RKO (cell line): ENCODE data around the gene WDR6.

Experiments
- DNase-seq: peaks from one replicate; pipeline ENCODE4 v3.0.0-alpha.2; 2016; ENCODE audit warnings: low spot score

Gene WDR6

DNA sequence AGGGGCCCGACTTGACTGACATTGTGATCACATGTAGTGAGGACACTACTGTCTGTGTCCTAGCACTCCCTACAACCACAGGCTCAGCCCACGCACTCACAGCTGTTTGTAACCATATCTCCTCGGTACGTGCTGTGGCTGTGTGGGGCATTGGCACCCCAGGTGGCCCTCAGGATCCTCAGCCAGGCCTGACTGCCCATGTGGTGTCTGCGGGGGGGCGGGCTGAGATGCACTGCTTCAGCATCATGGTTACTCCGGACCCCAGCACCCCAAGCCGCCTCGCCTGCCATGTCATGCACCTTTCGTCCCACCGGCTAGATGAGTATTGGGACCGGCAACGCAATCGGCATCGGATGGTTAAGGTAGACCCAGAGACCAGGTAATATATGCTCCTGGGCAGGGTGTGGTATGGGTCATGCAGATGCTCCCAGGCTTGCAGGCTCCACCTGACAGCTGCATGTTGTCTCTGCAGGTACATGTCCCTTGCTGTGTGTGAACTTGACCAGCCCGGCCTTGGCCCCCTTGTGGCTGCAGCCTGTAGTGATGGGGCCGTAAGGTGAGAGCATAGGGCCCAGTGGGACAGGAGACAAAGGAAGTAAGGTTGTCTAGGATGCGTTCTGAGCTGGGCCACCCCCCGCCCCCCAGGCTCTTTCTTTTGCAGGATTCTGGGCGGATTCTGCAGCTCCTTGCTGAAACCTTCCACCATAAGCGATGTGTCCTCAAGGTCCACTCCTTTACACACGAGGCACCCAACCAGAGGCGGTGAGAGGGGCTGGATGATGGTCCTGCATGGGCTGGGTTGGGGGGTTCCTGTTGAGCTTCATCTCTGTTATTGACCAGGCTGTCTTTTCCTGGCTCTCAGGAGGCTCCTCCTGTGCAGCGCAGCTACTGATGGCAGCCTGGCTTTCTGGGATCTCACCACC lies 6.8 kb downstream of the WDR6 start:
- DNase-seq = no peak

DNA sequence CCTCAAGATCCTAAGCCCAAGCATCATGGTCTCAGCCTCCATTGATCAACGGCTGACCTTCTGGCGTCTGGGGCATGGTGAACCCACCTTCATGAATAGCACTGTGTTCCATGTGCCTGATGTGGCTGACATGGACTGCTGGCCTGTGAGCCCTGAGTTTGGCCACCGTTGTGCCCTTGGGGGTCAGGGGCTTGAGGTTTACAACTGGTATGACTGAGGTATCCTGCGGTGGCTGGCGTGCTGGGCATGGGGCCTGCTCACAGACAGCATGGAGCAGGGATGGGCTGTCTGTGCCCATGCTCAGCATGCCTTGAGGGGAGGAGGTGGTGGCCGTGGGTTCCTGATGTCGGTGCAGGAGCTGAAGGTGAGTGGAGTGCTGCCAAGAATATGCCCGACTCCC lies 7.9 kb downstream of the WDR6 start:
- DNase-seq = no peak

GRCh38 chr3:49015765-49016164 lies 8.6 kb downstream of the WDR6 start:
- DNase-seq = no peak

DNA sequence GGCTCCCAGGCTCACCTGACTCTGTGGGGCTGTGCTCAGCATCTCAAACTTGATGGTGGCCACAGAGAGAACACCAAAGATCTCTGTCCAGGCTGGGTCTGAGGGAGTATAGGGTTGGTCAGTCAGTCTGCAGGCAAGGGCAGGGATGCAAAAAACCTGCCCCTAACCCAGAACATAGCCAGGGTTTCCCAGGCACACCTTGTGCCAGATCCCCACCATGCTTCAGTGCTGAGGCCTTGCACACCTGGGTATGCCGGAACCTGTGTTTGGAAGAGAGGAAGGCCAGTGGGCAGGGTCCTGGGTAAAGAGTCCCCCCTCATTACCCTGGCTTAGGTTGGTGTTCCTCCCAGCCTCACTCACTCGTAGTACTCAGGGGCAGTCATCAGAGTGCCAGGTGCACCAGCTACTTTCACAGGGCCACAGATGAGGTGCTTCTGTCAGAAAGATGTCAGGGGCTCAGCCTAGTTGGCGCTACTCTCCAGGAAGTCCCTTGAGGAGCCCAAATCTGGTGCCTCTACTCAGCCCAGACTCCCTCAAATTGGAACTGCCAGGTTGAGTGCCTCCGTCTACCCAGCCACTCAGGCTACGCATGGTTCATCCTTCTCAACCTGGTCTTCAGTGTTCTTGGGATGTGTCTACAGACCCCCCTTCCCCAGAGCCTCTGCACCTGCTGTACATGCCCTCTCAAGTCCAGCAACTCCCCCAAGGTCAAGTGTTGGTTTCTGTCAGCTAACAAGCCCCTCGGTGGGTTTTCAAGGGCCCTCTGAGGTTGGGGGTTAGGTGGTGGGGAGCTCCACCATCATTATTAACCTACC lies 9.4 kb downstream of the WDR6 start:
- DNase-seq = no peak

DNA sequence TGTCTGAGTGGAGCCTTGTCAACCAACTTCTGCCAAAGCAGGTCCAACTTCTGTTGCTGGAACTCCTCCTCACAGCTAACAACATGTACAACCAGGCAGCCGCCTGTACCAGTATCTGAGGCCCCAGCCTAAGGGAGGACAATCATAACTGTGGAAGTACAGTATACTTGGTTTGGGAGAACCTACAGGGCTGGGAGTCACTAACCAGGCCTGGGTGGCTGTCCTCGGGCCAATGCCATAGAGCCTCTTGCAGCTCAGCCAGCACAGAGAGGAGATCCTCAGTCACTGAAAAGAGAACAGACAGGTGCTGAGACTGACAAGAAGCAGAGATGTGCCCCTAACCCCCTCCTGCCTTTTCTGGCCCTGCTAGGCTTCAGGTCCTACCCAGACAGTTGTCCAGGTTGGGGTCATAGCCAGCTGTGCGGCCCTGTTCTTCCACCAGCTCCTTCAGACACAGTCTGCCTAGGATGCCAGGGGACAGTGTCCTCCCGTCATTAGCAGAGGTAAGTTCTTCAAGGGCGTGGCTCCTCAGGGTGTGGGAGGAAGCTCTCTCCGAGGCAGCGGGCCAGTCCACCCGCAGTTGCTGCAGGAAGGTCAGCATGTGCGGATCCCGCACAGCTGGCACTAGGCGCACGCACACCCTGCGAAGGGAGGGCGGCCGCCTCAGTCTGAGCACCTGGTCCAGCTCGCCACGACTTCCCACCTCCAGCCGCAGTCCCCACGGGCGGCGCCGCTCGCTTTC lies 10.2 kb downstream of the WDR6 start:
- peak; percentile 32 for DNase-seq

- peak; percentile 78 for DNase-seq
These were observed 10.9 kb downstream of the WDR6 start, which contains the start of gene DALRD3 for GRCh38 chr3:49017971-49018706. DALRD3 (minus strand) TSS chr3:49018580; CDS start chr3:49018564, 16 bp downstream.

DNA sequence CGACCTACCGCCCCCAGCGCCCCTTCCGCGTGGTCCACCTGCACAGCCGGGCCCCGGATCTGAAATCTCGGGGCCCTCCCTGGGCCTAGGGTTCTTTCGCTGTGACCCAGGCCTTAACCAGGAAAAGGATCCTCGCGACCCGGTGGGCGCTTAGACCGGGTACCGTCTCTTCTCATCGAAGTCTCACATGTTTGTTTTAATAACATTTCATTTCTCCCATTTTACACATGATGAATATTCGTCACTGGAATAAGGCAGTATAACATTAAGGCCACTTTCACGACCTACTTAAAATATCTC lies 11.5 kb downstream of the WDR6 start:
- no peak for DNase-seq

DNA sequence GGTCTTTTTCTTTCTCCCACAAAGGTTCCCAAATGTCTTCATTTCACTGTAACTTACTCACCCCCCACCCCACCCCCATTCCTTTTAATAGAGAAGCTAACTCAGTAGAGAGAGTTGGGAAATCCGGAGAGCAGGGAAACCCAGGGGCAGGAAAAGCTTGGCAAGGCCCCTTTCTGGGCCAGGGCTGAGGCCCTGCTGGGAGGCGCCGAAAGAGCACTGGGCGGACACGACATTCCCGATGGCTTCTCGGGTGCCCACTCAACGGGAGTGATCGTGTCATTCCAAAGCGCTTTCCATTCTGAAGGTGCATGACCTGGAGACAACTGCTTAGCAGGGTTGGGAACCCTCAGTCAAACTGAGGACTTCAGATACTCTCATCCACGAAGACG lies 12.7 kb downstream of the WDR6 start:
- DNase-seq = peak; percentile 63

DNA sequence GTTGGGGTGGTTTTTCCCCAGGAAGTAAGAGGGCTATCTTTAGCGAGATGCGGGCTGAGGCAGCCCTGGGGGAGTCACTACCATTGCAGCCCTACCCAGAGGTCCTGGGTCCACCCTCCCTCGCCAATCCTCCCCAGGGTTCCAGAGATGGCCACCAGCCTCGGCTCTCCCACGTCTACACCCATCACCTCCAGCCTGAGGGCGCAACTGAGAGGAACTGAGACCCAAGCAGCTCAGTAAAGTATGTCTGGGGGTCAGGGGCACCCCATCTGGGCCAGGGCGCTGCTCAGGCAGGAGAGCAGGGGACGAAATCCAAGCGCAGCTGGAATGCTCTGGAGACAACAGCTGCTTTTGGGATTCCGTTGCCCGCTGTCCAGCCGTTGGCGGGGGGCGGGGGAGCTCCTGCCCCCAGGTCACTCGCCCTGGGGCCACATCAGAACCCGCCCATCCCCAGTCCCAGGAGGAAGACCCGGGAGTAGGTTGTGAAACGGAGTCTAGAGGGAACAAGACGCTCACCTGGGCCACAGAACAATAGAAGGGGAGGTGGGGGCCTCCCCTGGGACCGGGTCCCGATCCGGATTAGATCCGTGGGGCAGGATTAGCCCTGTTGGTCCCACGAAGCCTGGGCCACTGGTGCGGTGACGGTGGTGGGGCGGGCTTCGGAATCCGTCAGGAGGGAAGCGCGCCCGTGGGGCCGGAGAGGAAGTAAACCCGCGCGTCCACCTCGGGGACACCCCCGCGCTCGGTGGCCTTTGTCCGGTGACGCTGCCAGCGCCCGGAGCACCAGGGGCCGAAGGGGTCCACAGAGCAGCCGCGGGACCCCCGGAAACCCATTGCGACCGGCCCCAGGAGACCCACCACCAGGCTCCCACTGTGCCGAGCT lies 13.4 kb downstream of the WDR6 start:
- DNase-seq = peak; percentile 62

DNA sequence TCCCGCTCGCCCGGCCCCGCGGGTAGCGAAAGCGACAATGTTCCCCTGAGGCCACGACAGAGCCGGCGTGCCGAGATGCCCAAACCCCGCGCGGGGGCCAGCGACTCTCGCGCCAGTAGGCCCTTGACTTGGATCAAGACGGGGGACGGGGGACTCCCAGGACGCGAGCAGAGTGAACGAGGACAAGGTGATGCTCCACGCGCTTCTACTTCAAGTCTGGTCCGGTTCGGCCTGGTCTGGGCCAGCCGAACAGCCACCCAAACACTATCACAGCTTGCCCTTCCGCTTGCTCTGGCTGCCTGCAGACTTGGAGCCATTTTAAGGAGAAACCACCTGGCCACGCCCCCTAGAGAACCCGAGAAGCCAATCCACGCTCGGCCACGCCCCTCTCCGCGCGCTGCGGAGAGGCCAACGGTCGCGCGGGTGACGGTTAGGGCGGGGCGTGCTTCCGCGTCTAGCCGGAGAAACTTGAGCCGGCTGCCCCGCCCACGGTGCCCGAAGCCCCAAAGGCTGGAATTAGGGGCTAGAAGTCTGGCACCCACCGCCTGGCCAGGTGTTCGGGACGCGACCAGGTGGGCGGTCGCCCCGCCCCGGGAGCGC lies 14.1 kb downstream of the WDR6 start:
- peak; percentile 97 for DNase-seq

GRCh38 chr3:49021813-49022687 lies 14.9 kb downstream of the WDR6 start, which contains the start of gene NDUFAF3:
NDUFAF3 (plus strand) TSS chr3:49022121; CDS start chr3:49022145, 24 bp downstream.
- peak; percentile 94 for DNase-seq

DNA sequence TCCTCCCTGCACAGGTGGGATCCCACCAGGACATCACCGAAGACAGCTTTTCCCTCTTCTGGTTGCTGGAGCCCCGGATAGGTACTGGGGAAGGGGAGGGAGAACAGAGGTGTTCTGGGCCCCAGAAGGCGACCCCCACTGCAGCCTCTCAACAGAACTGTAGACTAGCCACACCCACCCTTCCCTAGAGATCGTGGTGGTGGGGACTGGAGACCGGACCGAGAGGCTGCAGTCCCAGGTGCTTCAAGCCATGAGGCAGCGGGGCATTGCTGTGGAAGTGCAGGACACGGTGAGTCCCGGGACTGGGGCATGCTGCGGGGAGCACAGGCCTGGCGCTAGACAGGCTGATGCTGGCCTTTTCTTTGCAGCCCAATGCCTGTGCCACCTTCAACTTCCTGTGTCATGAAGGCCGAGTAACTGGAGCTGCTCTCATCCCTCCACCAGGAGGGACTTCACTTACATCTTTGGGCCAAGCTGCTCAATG lies 15.5 kb downstream of the WDR6 start:
- peak; percentile 74 for DNase-seq

DNA sequence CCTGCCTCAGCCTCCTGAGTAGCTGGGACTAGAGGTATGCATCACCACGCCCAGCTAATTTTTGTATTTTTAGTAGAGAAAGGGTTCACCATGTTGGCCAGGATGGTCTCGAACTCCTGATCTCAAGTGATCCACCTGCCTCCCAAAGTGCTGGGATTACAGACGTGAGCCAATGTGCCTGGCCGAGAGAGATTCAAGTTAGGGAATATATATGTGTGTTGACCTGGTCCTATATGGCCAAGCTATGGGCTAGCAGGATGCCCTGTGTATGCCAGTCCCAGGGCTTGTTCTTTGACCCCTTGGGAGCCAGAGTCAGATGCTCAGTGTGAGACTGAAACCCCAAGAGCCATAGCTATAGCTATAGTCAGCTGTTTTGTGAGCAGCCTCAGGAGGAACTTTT lies 16.6 kb downstream of the WDR6 start:
- DNase-seq = no peak

DNA sequence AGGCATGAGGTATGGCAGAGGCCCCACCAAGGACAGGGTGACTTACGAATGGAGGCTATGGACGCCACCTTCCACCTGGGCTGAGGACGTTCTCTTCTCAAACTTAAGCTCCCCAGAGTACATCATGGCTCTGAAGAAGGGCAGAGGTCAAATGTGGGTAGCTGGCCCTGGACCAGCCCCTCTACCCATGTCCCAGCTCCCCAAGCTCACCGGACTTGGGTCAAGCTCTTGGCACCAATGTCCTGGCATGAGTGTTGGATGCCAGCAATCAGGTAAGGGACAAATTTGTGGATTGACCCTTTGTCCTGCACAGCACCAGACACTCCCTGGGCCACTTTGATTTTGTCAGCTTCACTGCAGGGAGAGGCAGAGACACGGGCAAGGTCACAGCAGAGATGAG lies 17.3 kb downstream of the WDR6 start:
- no peak for DNase-seq

DNA sequence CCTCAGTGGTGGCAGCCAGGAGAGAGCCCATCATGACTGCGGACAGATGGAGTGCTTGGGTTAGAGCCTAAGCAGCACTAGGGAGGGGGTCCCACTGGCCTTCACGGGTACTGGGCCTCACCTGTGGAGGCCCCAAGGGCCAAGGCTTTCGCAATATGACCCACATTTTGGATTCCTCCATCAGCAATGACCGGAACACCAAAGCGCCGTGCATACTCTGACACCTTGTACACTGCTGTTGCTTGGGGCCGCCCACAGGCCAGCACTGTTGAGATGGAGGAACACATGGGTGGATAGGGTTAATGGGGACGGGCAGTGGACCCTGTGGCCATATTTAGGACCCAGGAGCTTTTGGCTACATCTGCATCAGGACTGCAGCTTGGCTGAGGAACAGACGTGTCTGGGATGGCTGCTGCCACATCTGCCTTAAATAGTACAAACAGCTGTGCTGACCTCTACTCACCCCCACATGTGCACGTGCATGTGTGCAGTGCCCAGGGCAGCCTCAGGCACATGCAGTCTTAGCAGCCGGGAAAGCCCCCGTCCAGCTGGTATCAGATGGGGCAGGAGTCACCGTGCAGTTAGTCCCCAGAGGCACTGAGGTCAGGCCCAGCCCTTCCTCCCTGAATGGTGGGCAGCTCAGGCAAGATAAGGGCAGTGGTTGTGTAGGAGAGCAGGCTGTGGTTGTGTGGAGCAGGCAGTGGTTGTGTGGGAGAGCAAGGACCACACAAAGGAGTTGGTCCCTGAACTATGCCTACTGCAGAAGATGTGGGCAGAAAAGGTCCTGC lies 18.0 kb downstream of the WDR6 start:
- no peak for DNase-seq

GRCh38 chr3:49025793-49026520 lies 18.8 kb downstream of the WDR6 start:
- no peak for DNase-seq

DNA sequence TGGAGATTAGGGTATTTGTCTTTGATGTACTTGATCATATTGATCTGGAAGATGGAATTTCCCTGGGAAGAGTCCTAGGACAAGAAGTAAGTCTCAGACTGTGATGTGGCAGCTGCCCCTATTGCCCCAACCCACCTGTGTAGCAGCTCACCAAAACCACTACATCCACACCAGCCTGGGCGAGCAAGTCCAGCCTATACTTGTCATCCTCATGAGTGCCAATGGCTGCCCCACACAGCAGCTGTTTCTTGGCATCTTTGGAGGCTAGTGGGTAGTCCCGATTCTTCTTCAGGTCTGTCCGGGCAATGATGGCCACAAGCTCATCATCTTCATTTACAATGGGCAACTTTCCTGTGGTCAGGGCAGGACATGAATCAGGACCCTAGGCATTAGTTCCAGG lies 19.3 kb downstream of the WDR6 start:
- no peak for DNase-seq

GRCh38 chr3:49027634-49028033 lies 20.4 kb downstream of the WDR6 start:
- no peak for DNase-seq
